Measurements from ENCODE around the gene TNC. TPM values are rescaled to one million over a fixed set of nuclear protein-coding genes. Genes with fewer than 3 reads are reported as not detected.

TNC gene
- total and polyA plus RNA-seq, 2 experiments from 2014 or later = 12.7 to 20.9 TPM

- no peaks in the 10 kb centered on the region for H3K36me3 ChIP-seq (replicated peaks; ENCODE audit: insufficient read depth, low read depth)
- DNase-seq (ENCODE audit: low spot score) = no peak
- no peak overlapping the region for H2AFZ ChIP-seq
Observed at GRCh38 chr9:115127191-115127817, 9.3 kb upstream of the TNC start.

GRCh38 chr9:115126404-115126803, 8.4 kb upstream of the TNC start:
- TF ChIP-seq EZH2 (IDR thresholded peaks at IDR 0.05; ENCODE audit: borderline replicate concordance) (no peak), CTCF (IDR thresholded peaks at IDR 0.05; ENCODE audit: poor library complexity) (no peak), EZH2phosphoT487 (IDR thresholded peaks at IDR 0.05; ENCODE audit: low read depth, severe bottlenecking, unreplicated experiment) (no peak)
- no peak for DNase-seq (ENCODE audit: low spot score)
- Histone ChIP-seq H3K4me3 (no peak overlapping the region), H4K20me1 (ENCODE audit: insufficient read depth, poor library complexity, severe bottlenecking) (no peaks in the 10 kb centered on the region), H3K36me3 (replicated peaks; ENCODE audit: insufficient read depth, low read depth) (no peaks in the 10 kb centered on the region), H3K27me3 (peaks cover 13% of the 10 kb centered on the region), H3K9me2 (replicated peaks; ENCODE audit: insufficient read depth) (no peaks in the 10 kb centered on the region), H2AFZ (no peak overlapping the region), H3K79me2 (no peaks in the 10 kb centered on the region), H3K4me1 (ENCODE audit: insufficient read depth) (no peaks in the 10 kb centered on the region), H3K27ac (no peak overlapping the region), H3K9me3 (ENCODE audit: low read depth) (no peaks in the 10 kb centered on the region), H3K4me2 (no peak overlapping the region)
- WGBS (ENCODE audit: low lambda C conversion rate, missing lambda C conversion rate) = 23% methylated on average over 2 of the region's 2 CpGs

More at GRCh38 chr9:115127191-115127817, 9.3 kb upstream of the TNC start:
- H3K27me3 ChIP-seq = peaks cover 10% of the 10 kb centered on the region
- no peaks in the 10 kb centered on the region for H3K4me1 ChIP-seq (ENCODE audit: insufficient read depth)
- no peaks in the 10 kb centered on the region for H3K9me3 ChIP-seq (ENCODE audit: low read depth)
- H3K4me3 ChIP-seq = no peak overlapping the region
- no peak overlapping the region for H3K27ac ChIP-seq
- TF ChIP-seq EZH2phosphoT487 (IDR thresholded peaks at IDR 0.05; ENCODE audit: low read depth, severe bottlenecking, unreplicated experiment) (no peak), EZH2 (IDR thresholded peaks at IDR 0.05; ENCODE audit: borderline replicate concordance) (no peak), CTCF (IDR thresholded peaks at IDR 0.05; ENCODE audit: poor library complexity) (no peak)
- no peaks in the 10 kb centered on the region for H3K9me2 ChIP-seq (replicated peaks; ENCODE audit: insufficient read depth)
- H4K20me1 ChIP-seq (ENCODE audit: insufficient read depth, poor library complexity, severe bottlenecking) = no peaks in the 10 kb centered on the region
- 80% methylated on average over 4 of the region's 4 CpGs for WGBS (ENCODE audit: low lambda C conversion rate, missing lambda C conversion rate)
- H3K4me2 ChIP-seq = no peak overlapping the region
- no peaks in the 10 kb centered on the region for H3K79me2 ChIP-seq

- Histone ChIP-seq H3K27ac (no peak overlapping the region), H3K4me1 (ENCODE audit: insufficient read depth) (peaks cover 8% of the 10 kb centered on the region), H3K9me3 (ENCODE audit: low read depth) (no peaks in the 10 kb centered on the region), H4K20me1 (ENCODE audit: insufficient read depth, poor library complexity, severe bottlenecking) (no peaks in the 10 kb centered on the region), H3K4me2 (no peak overlapping the region), H3K79me2 (no peaks in the 10 kb centered on the region), H2AFZ (no peak overlapping the region), H3K4me3 (no peak overlapping the region), H3K9me2 (replicated peaks; ENCODE audit: insufficient read depth) (no peaks in the 10 kb centered on the region), H3K27me3 (peaks cover 18% of the 10 kb centered on the region), H3K36me3 (replicated peaks; ENCODE audit: insufficient read depth, low read depth) (no peaks in the 10 kb centered on the region)
- DNase-seq (ENCODE audit: low spot score) = no peak
- WGBS (ENCODE audit: low lambda C conversion rate, missing lambda C conversion rate) = 71% methylated on average over 5 of the region's 5 CpGs
- TF ChIP-seq CTCF (IDR thresholded peaks at IDR 0.05; ENCODE audit: poor library complexity) (no peak), EZH2phosphoT487 (IDR thresholded peaks at IDR 0.05; ENCODE audit: low read depth, severe bottlenecking, unreplicated experiment) (no peak), EZH2 (IDR thresholded peaks at IDR 0.05; ENCODE audit: borderline replicate concordance) (no peak)
Observed at GRCh38 chr9:115122937-115123336, 5.0 kb upstream of the TNC start.
